ENCODE results near the gene KIF15.
A peak's percentile ranks its signal among the peaks of the same experiment; 100 is the strongest.

The KIF15 gene

DNA sequence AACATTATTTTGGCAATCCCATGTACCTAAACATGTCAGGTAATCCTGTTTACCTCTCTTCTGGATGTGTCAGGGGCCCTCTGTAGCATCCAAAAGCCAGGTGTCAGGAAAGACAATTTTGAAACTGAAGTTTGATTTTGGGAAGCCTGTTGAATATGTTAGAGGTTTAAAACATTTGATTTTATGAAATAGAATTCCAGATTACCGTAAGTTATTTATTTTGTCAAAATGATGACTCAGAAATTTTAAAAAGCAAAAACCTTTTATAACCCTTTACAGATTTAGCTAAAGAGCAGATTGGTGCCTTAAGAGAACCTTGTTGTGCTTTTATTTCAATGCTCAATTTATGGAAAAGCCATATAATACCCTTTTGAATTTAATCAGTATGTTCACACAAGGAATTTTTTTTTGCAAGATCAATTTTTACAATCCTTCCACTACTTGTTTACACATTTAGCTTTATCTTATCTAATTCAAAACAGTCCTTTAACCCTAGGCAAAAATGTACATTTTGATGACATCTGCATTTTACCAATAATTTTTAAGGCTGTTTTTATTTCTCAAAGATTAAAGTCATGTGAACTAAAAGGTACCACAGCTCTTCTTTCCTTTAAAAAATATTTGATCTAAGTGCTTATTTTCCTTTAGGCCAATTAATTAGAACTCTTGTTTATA lies 10.0 kb downstream of the KIF15 start:
- TF ChIP-seq MYC (IDR thresholded peaks at IDR 0.05; ENCODE audit: low read depth, low read length): no peak
- TF ChIP-seq, protein P1, sequence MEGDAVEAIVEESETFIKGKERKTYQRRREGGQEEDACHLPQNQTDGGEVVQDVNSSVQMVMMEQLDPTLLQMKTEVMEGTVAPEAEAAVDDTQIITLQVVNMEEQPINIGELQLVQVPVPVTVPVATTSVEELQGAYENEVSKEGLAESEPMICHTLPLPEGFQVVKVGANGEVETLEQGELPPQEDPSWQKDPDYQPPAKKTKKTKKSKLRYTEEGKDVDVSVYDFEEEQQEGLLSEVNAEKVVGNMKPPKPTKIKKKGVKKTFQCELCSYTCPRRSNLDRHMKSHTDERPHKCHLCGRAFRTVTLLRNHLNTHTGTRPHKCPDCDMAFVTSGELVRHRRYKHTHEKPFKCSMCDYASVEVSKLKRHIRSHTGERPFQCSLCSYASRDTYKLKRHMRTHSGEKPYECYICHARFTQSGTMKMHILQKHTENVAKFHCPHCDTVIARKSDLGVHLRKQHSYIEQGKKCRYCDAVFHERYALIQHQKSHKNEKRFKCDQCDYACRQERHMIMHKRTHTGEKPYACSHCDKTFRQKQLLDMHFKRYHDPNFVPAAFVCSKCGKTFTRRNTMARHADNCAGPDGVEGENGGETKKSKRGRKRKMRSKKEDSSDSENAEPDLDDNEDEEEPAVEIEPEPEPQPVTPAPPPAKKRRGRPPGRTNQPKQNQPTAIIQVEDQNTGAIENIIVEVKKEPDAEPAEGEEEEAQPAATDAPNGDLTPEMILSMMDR (IDR thresholded peaks at IDR 0.05; ENCODE audit: low read depth, low read length): no peak
- TF ChIP-seq MAX (IDR thresholded peaks at IDR 0.05; ENCODE audit: low read depth, low read length): no peak
- no peak for TF ChIP-seq POLR2A (IDR thresholded peaks at IDR 0.05; ENCODE audit: extremely low read depth, insufficient read length)
- no peak overlapping the region for H3K4me3 ChIP-seq (ENCODE audit: low read depth, low read length)
- no peak for DNase-seq (ENCODE audit: low read depth)

DNA sequence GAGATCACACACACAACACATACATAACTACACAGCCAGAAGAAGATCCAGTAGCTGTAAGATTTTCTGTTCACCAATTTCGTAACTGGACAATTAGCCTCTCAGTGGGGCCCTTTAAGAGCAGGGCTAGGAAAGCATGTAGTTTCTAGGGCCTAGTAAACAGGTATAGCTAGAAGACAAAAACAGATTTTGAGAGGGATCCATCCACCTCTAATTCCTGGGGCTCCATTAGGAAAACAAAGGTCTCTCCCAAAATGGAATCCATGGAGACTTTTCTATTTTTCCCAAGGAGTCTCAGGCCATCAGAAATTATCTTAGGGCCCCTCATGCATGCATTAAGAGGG lies 10.5 kb downstream of the KIF15 start:
- H3K4me3 ChIP-seq (ENCODE audit: low read depth, low read length): no peak overlapping the region
- TF ChIP-seq, protein P1 (IDR thresholded peaks at IDR 0.05; ENCODE audit: low read depth, low read length): no peak
- TF ChIP-seq MYC (IDR thresholded peaks at IDR 0.05; ENCODE audit: low read depth, low read length): no peak
- no peak for TF ChIP-seq POLR2A (IDR thresholded peaks at IDR 0.05; ENCODE audit: extremely low read depth, insufficient read length)
- peak; percentile 9 for DNase-seq (ENCODE audit: low read depth)

GRCh38 chr3:44782891-44783290 lies 21.3 kb downstream of the KIF15 start:
- TF ChIP-seq, protein P1 (IDR thresholded peaks at IDR 0.05; ENCODE audit: low read depth, low read length): no peak
- TF ChIP-seq MYC (IDR thresholded peaks at IDR 0.05; ENCODE audit: low read depth, low read length) (no peak), POLR2A (IDR thresholded peaks at IDR 0.05; ENCODE audit: extremely low read depth, insufficient read length) (no peak), MAX (IDR thresholded peaks at IDR 0.05; ENCODE audit: low read depth, low read length) (no peak)
- no peak overlapping the region for H3K4me3 ChIP-seq (ENCODE audit: low read depth, low read length)
- DNase-seq (ENCODE audit: low read depth): no peak

DNA sequence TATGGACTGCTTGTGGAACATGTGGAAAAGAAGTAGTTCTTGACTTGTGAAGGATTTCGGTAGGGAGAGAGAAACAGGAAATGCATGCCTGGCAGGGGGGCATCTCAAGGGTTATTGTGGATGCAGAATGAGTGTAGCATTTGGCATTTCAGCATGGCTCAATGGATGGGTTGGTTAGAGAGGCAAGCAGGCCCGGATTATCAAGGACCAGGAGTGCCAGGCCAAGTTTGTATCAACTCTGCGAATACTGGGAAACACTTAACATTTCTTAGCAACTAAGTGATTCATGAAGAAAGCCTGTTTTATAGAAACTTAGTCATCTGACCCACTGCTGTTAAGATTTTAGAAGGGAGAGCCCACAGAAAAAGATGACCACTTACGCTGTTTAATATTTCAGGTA lies 33.6 kb downstream of the KIF15 start:
- TF ChIP-seq MYC (IDR thresholded peaks at IDR 0.05; ENCODE audit: low read depth, low read length): no peak
- TF ChIP-seq, protein P1 (IDR thresholded peaks at IDR 0.05; ENCODE audit: low read depth, low read length): no peak
- no peak for TF ChIP-seq POLR2A (IDR thresholded peaks at IDR 0.05; ENCODE audit: extremely low read depth, insufficient read length)
- TF ChIP-seq MAX (IDR thresholded peaks at IDR 0.05; ENCODE audit: low read depth, low read length): no peak
- no peak overlapping the region for H3K4me3 ChIP-seq (ENCODE audit: low read depth, low read length)
- no peak for DNase-seq (ENCODE audit: low read depth)

DNA sequence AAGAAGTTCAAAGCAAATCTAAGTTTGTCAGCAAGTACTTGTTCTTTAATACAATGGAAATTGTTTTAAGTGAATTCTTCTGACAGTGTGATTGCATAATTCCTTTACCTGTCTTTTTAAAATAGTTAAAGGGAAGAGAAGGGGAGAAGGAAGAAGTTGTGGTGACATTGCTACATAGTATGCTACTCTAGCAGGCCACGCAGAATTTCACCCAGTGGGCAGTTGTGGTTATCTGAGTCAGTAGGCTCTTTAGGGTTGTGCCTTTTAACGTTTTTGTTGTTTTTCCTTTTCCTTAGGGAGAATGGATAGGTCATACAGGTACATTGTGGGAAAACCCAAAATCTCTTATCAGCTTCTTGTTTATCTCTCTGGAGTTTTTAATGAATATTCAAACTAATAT lies 40.4 kb downstream of the KIF15 start:
- peak; percentile 50 for DNase-seq (ENCODE audit: low read depth)
- TF ChIP-seq POLR2A (IDR thresholded peaks at IDR 0.05; ENCODE audit: extremely low read depth, insufficient read length): no peak
- no peak for TF ChIP-seq MYC (IDR thresholded peaks at IDR 0.05; ENCODE audit: low read depth, low read length)
- TF ChIP-seq, protein P1 (IDR thresholded peaks at IDR 0.05; ENCODE audit: low read depth, low read length): no peak
- TF ChIP-seq MAX (IDR thresholded peaks at IDR 0.05; ENCODE audit: low read depth, low read length): no peak
- no peak overlapping the region for H3K4me3 ChIP-seq (ENCODE audit: low read depth, low read length)

DNA sequence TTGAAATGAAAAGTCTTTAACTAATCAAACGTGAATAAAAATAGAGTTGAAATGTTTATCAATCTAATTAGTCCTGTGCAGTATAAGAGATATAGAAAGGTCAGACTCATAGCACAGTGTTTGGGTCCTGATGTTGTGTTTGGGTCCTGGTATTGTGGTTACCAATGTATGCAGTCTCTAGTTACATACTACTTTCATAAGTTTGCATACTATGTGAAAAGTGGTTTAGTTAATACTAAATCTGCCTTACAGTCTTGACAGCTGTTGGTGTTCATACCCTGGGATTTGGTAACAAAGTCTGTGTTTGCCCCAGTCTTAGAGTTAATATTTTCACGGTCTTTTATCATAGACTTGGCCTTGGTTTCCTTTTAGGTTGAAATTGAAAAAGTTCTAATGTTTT lies 41.7 kb downstream of the KIF15 start:
- DNase-seq (ENCODE audit: low read depth): no peak
- TF ChIP-seq, protein P1 (IDR thresholded peaks at IDR 0.05; ENCODE audit: low read depth, low read length): no peak
- TF ChIP-seq POLR2A (IDR thresholded peaks at IDR 0.05; ENCODE audit: extremely low read depth, insufficient read length) (no peak), MAX (IDR thresholded peaks at IDR 0.05; ENCODE audit: low read depth, low read length) (no peak), MYC (IDR thresholded peaks at IDR 0.05; ENCODE audit: low read depth, low read length) (no peak)
- no peak overlapping the region for H3K4me3 ChIP-seq (ENCODE audit: low read depth, low read length)

Measured in NB4 (cell line).